ENCODE measurements around the gene CMTM7. TPM values are rescaled to one million over a fixed set of nuclear protein-coding genes. Genes with fewer than 3 reads are reported as not detected.
A peak's percentile ranks its signal among the peaks of the same experiment; 100 is the strongest.

The CMTM7 gene
- total and polyA plus RNA-seq, 2 of the 13 experiments (the other 11 are each of a cell fraction or from before 2014, with no cell fraction given): 20.9 to 21.4 TPM

DNA sequence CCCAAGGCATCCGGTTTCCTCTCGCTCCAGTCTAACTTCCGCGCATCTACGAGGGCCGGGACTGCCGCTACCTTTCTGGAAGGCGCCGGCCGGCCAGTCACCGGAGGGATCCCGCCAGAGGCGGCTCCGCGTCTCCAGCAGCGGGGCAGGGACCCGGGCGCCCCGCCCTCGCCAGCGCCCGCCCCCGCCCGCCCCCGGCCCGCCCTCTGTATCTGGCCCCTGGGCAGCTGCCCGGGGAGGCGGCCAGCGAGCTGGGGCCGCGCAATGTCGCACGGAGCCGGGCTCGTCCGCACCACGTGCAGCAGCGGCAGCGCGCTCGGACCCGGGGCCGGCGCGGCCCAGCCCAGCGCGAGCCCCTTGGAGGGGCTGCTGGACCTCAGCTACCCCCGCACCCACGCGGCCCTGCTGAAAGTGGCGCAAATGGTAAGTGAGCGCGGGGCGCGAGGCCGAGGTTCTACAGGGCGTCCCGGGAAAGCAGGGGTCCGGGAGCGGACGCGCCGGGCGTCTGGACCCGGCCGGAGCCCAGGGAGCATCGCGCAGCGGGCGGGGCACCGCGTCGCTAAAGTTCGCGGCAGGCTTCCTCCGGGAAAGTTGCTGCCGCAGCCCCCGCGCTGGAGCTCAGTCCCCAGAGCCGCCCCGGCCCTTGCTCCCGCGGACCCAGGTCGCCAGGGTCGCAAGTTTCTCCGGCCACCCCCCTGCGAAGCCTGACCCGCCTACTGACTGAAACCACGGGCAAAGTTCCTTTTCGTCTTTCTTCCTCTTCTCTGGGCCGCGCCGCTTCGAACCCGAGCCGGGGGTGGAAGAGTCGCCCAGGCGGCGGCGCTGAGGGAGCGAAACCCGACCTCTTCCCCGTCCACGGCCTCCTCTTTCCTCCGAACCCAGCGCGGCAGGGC lies at the start of gene CMTM7 (continued):
- peak; percentile 68 for TF ChIP-seq HES4 (CRISPR knock-in tag; IDR thresholded peaks at IDR 0.05; ENCODE audit: borderline replicate concordance)
- no peak for TF ChIP-seq MAF1 (CRISPR knock-in tag; IDR thresholded peaks at IDR 0.05; ENCODE audit: borderline replicate concordance)
- TF ChIP-seq CEBPB (IDR thresholded peaks at IDR 0.05; ENCODE audit: borderline replicate concordance, low read depth, low read length): no peak
- TF ChIP-seq JUNB (CRISPR knock-in tag; IDR thresholded peaks at IDR 0.05; ENCODE audit: borderline replicate concordance): no peak
- no peak for TF ChIP-seq RFX3 (CRISPR knock-in tag; IDR thresholded peaks at IDR 0.05)
- TF ChIP-seq ZNF772 (CRISPR knock-in tag; IDR thresholded peaks at IDR 0.05): no peak
- TF ChIP-seq ZNF256 (CRISPR knock-in tag; conservative IDR thresholded peaks at IDR 0.05): 0 out of 2 replicates have a peak, but pooled peaks have one; percentile 31
- peak; percentile 38 for TF ChIP-seq PTBP1 (IDR thresholded peaks at IDR 0.05; ENCODE audit: low read depth, low read length, poor library complexity, severe bottlenecking)
- TF ChIP-seq, protein P1, sequence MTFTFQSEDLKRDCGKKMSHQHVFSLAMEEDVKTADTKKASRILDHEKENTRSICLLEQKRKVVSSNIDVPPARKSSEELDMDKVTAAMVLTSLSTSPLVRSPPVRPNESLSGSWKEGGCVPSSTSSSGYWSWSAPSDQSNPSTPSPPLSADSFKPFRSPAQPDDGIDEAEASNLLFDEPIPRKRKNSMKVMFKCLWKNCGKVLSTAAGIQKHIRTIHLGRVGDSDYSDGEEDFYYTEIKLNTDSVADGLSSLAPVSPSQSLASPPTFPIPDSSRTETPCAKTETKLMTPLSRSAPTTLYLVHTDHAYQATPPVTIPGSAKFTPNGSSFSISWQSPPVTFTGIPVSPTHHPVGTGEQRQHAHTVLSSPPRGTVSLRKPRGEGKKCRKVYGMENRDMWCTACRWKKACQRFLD (CRISPR knock-in tag; IDR thresholded peaks at IDR 0.05; ENCODE audit: borderline replicate concordance): no peak
- TF ChIP-seq ZFYVE20 (CRISPR knock-in tag; IDR thresholded peaks at IDR 0.05; ENCODE audit: borderline replicate concordance, low read depth): no peak
- TF ChIP-seq, protein P2, sequence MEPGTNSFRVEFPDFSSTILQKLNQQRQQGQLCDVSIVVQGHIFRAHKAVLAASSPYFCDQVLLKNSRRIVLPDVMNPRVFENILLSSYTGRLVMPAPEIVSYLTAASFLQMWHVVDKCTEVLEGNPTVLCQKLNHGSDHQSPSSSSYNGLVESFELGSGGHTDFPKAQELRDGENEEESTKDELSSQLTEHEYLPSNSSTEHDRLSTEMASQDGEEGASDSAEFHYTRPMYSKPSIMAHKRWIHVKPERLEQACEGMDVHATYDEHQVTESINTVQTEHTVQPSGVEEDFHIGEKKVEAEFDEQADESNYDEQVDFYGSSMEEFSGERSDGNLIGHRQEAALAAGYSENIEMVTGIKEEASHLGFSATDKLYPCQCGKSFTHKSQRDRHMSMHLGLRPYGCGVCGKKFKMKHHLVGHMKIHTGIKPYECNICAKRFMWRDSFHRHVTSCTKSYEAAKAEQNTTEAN (CRISPR knock-in tag; conservative IDR thresholded peaks at IDR 0.05): no peak
- TF ChIP-seq ZNF12 (CRISPR knock-in tag; IDR thresholded peaks at IDR 0.05): no peak
- TF ChIP-seq, protein P3, sequence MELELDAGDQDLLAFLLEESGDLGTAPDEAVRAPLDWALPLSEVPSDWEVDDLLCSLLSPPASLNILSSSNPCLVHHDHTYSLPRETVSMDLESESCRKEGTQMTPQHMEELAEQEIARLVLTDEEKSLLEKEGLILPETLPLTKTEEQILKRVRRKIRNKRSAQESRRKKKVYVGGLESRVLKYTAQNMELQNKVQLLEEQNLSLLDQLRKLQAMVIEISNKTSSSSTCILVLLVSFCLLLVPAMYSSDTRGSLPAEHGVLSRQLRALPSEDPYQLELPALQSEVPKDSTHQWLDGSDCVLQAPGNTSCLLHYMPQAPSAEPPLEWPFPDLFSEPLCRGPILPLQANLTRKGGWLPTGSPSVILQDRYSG (CRISPR knock-in tag; IDR thresholded peaks at IDR 0.05): 0 out of 2 replicates have a peak, but pooled peaks have one; percentile 32
- TF ChIP-seq POLR2AphosphoS2 (IDR thresholded peaks at IDR 0.05; ENCODE audit: low read depth, low read length): no peak
- TF ChIP-seq, protein P4, sequence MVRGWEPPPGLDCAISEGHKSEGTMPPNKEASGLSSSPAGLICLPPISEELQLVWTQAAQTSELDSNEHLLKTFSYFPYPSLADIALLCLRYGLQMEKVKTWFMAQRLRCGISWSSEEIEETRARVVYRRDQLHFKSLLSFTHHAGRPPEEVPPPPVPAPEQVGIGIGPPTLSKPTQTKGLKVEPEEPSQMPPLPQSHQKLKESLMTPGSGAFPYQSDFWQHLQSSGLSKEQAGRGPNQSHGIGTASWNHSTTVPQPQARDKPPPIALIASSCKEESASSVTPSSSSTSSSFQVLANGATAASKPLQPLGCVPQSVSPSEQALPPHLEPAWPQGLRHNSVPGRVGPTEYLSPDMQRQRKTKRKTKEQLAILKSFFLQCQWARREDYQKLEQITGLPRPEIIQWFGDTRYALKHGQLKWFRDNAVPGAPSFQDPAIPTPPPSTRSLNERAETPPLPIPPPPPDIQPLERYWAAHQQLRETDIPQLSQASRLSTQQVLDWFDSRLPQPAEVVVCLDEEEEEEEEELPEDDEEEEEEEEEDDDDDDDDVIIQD (CRISPR knock-in tag; IDR thresholded peaks at IDR 0.05; ENCODE audit: low read depth): no peak
- peak; percentile 50; the same call in 1 of the 2 replicates for TF ChIP-seq ZNF451 (CRISPR knock-in tag; IDR thresholded peaks at IDR 0.05)
- TF ChIP-seq ZNF510 (CRISPR knock-in tag; IDR thresholded peaks at IDR 0.05; ENCODE audit: low read depth): no peak
- peak; percentile 52; the same call in 1 of the 2 replicates for TF ChIP-seq TMF1 (CRISPR knock-in tag; IDR thresholded peaks at IDR 0.05; ENCODE audit: low read depth)
- TF ChIP-seq MAFF (IDR thresholded peaks at IDR 0.05; ENCODE audit: low read depth, low read length): no peak
- TF ChIP-seq TCF7L2 (IDR thresholded peaks at IDR 0.05; ENCODE audit: low read depth, low read length): no peak
- TF ChIP-seq, protein P5, sequence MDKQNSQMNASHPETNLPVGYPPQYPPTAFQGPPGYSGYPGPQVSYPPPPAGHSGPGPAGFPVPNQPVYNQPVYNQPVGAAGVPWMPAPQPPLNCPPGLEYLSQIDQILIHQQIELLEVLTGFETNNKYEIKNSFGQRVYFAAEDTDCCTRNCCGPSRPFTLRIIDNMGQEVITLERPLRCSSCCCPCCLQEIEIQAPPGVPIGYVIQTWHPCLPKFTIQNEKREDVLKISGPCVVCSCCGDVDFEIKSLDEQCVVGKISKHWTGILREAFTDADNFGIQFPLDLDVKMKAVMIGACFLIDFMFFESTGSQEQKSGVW (CRISPR knock-in tag; IDR thresholded peaks at IDR 0.05; ENCODE audit: borderline replicate concordance): no peak
- peak; percentile 52; the same call in 1 of the 2 replicates for TF ChIP-seq ZNF543 (CRISPR knock-in tag; IDR thresholded peaks at IDR 0.05)
- TF ChIP-seq ZMYM2 (CRISPR knock-in tag; IDR thresholded peaks at IDR 0.05): no peak
- TF ChIP-seq CBX5 (CRISPR knock-in tag; IDR thresholded peaks at IDR 0.05; ENCODE audit: borderline replicate concordance): no peak
